CD4-positive, alpha-beta T cell (primary cell): Measurements from ENCODE around the gene ICA1. TPM values are rescaled to one million over a fixed set of nuclear protein-coding genes. Genes with fewer than 3 reads are reported as not detected.

Source experiments
- ATAC-seq: fragments of 200-7000 bp; cut with Tn5 transposase; one replicate; pipeline ENCODE4 v1.10.0; 2022; ENCODE audit warnings: mild to moderate bottlenecking; ENCODE audit not compliant: poor library complexity
- CTCF ChIA-PET: fragments of 350-600 bp; sonication (Branson Sonifier 250); formaldehyde crosslinking; loops from one replicate; lab custom pipeline; 2021; ENCODE audit warnings: antibody characterized with exemption, inconsistent platforms; lab: Charles Lee
- POLR2A ChIA-PET: fragments of 350-600 bp; sonication (Branson Sonifier 250); formaldehyde crosslinking; loops from one replicate; lab custom pipeline; 2021; ENCODE audit warnings: antibody characterized with exemption, inconsistent platforms; lab: Charles Lee
- DNase-seq, 14 experiments: peaks; one replicate each; pipeline ENCODE4 v3.0.0-alpha.2; 2013 to 2020; ENCODE audit warnings: mixed read lengths in 2 of 14
- H3K27ac ChIP-seq, 2 donors: one replicate each; pipeline versions ENCODE4 v1.5.1 to v1.7.0; 2013; ENCODE audit warnings: low read length in 2 of 2, low read depth in 1 of 2, mild to moderate bottlenecking in 1 of 2
- H3K27me3 ChIP-seq, 2 experiments: 1 replicate in 1 of 2; 2 replicates in 1 of 2; pipeline versions ENCODE4 v1.6.1 to v1.7.0; 2013; ENCODE audit warnings: low read length in 2 of 2, control low read depth in 1 of 2, mild to moderate bottlenecking in 1 of 2, moderate library complexity in 1 of 2; ENCODE audit not compliant: insufficient read depth in 2 of 2, control insufficient read depth in 1 of 2
- H3K36me3 ChIP-seq: one replicate; pipeline ENCODE4 v1.6.1; 2013; ENCODE audit warnings: low read length, control low read depth; ENCODE audit not compliant: insufficient read depth
- H3K4me1 ChIP-seq: one replicate; pipeline ENCODE4 v1.6.1; 2013; ENCODE audit warnings: low read length, control low read depth; ENCODE audit not compliant: insufficient read depth
- H3K4me3 ChIP-seq: one replicate; pipeline ENCODE4 v1.5.1; 2013; ENCODE audit warnings: mild to moderate bottlenecking, low read length, moderate library complexity
- H3K9me3 ChIP-seq, 2 experiments: 1 replicate in 1 of 2; 2 replicates in 1 of 2; pipeline versions ENCODE4 v1.6.1 to v1.7.0; 2013; ENCODE audit warnings: low read length in 2 of 2, mild to moderate bottlenecking in 2 of 2, control low read depth in 1 of 2, moderate library complexity in 1 of 2; ENCODE audit not compliant: control insufficient read depth in 1 of 2, insufficient read depth in 1 of 2
- H3K27ac Mint-ChIP-seq: one replicate; pipeline ENCODE4 v1.8.0; 2020; ENCODE audit warnings: mixed read lengths
- H3K27me3 Mint-ChIP-seq: one replicate; pipeline ENCODE4 v1.8.0; 2021; ENCODE audit warnings: mixed read lengths
- H3K36me3 Mint-ChIP-seq: one replicate; pipeline ENCODE4 v1.8.0; 2021; ENCODE audit warnings: low read depth, mixed read lengths
- H3K4me1 Mint-ChIP-seq: one replicate; pipeline ENCODE4 v1.8.0; 2021; ENCODE audit warnings: low read depth, mixed read lengths
- H3K4me3 Mint-ChIP-seq: one replicate; pipeline ENCODE4 v1.8.0; 2020; ENCODE audit warnings: mild to moderate bottlenecking, mixed read lengths
- H3K9me3 Mint-ChIP-seq: one replicate; pipeline ENCODE4 v1.8.0; 2020; ENCODE audit warnings: mixed read lengths
- intact Hi-C, 2 experiments: fragments of 100-400 bp; cut with DNase I in 1 of 2; cut with micrococcal nuclease in 1 of 2; formaldehyde crosslinking; loops; one replicate each; pipeline versions ENCODE4 v1.15.1 to v1.9.0; 2023 to 2025; cut with DNase I, micrococcal nuclease
- total RNA-seq, 174 experiments: library from RNA in 2 of 174; stranded (reverse) in 2 of 174; gene quantifications; one replicate each; pipeline ENCODE4 v1.2.3 and lab custom pipeline; 2021 to 2026
- TF ChIP-seq, protein P1 (sequence below): fragments of 200-600 bp; IDR thresholded peaks from one replicate; pipeline ENCODE4 v1.8.0; 2022; ENCODE audit warnings: antibody characterized with exemption, mild to moderate bottlenecking

Gene ICA1
- total RNA-seq, 2 experiments from 2014 or later, result 0.95 to 1.7 TPM

DNA sequence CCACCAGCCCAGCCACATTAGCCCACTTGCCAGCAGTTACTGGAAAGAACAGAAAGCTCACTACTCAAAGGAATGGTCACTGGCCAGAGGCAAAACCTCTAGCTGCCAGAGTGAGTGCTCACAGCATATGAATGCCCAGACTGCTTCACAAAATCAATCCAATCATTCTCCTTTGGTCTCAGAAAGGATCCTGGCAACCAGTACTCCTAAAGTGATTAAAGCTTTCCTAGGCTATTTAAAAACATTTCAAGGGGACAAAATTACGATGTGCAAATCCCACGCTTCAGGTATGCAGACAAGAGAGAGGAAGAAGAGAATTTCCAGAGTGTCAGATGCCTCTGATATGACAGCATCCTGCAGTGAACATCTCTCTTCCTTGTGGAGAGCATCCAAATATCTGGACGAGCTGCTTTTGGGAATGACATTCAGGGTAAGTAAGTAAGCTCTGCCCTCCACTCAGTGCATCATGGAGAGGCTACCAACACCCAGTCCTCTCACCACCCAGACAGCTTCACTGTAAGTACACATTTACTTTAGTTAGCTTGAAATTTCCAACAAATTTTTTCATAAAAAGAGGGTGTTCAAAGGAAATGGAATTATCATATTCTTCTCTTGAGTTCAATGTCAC lies 25.1 kb downstream of the ICA1 start:
- ChIA-PET POLR2A (no interaction called here), CTCF (no interaction called here)
- Mint-ChIP-seq H3K27me3 (peaks cover 22% of the 10 kb centered on the region), H3K27ac (no peak overlapping the region), H3K9me3 (peaks cover 4% of the 10 kb centered on the region), H3K4me3 (no peak overlapping the region), H3K4me1 (no peaks in the 10 kb centered on the region), H3K36me3 (no peaks in the 10 kb centered on the region)
- Histone ChIP-seq H3K27ac (no peak overlapping the region), H3K9me3 (no peaks in the 10 kb centered on the region), H3K4me1 (no peaks in the 10 kb centered on the region), H3K36me3 (no peaks in the 10 kb centered on the region), H3K27me3 (peaks cover 0 to 11% of the 10 kb centered on the region in 2 experiments), H3K4me3 (no peak overlapping the region)
- no peak for ATAC-seq
- no peak for DNase-seq
- TF ChIP-seq, protein P1, sequence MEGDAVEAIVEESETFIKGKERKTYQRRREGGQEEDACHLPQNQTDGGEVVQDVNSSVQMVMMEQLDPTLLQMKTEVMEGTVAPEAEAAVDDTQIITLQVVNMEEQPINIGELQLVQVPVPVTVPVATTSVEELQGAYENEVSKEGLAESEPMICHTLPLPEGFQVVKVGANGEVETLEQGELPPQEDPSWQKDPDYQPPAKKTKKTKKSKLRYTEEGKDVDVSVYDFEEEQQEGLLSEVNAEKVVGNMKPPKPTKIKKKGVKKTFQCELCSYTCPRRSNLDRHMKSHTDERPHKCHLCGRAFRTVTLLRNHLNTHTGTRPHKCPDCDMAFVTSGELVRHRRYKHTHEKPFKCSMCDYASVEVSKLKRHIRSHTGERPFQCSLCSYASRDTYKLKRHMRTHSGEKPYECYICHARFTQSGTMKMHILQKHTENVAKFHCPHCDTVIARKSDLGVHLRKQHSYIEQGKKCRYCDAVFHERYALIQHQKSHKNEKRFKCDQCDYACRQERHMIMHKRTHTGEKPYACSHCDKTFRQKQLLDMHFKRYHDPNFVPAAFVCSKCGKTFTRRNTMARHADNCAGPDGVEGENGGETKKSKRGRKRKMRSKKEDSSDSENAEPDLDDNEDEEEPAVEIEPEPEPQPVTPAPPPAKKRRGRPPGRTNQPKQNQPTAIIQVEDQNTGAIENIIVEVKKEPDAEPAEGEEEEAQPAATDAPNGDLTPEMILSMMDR, result no peak
- intact Hi-C loops, result no loop called here

DNA sequence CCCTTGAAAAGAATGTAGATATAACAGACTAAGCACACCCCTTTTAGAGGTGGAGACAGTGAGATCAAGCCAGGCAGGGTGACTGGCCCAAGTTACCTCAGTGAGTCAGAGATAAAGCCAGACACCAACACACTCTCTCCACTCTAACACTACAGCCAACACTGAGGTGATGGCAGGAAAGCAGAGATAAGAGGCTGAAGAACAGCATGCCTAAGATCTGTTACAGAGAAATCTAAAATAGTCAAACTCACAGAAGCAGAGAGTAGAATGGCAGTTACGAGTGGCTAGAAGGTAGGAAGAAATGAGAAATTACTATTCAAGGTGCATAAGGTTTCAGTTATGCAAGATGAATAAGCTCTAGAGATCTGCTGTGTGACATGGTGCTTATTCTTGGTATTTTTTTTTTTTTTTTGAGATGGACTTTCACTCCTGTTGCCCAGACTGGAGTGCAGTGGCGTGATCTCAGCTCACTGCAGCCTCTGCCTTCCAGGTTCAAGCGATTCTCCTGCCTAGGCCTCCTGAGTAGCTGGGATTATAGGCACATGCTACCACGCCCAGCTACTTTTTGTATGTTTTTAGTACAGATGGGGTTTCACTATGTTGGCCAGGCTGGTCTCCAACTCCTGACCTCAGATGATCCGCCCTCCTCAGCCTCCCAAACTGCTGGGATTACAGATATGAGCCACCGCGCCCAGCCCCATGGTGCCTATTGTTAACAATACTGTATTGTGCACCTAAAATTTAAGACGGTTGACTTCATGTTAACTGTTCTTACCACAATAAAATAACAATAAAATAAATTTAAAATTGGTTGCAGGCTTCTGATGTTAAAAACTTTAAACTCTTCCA lies 28.7 kb downstream of the ICA1 start:
- no peaks in the 10 kb centered on the region for H3K9me3 ChIP-seq
- CTCF ChIA-PET, result no interaction called here
- H3K4me3 ChIP-seq, result no peak overlapping the region
- Mint-ChIP-seq H3K9me3 (no peaks in the 10 kb centered on the region), H3K27me3 (peaks cover 16% of the 10 kb centered on the region), H3K4me3 (no peak overlapping the region), H3K4me1 (no peaks in the 10 kb centered on the region), H3K27ac (no peak overlapping the region), H3K36me3 (no peaks in the 10 kb centered on the region)
- no peaks in the 10 kb centered on the region for H3K4me1 ChIP-seq
- ATAC-seq, result no peak
- POLR2A ChIA-PET, result no interaction called here
- no peaks in the 10 kb centered on the region for H3K36me3 ChIP-seq
- DNase-seq, result no peak
- H3K27ac ChIP-seq, result no peak overlapping the region
- intact Hi-C loops, result no loop called here
- TF ChIP-seq, protein P1, result no peak
- peaks cover 0 to 8% of the 10 kb centered on the region in 2 experiments for H3K27me3 ChIP-seq

DNA sequence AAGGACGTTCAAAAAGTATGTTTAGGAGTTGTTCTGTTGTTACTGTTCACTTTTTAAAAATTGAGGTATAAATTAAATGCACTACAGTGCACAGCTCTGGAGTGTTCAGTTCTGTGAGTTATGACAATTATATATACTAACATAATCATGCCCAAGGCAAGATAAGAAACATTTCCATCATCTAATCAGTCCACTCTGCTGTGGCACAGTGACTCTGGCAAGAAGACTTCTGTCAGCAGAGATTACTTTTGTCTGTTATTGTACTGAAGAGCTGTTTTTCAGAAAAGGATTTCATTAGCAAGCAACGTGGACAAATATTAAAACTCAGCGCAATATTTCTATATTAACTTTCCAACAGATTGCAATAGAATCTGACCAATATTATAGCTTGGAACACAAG lies 32.0 kb downstream of the ICA1 start:
- H3K4me1 Mint-ChIP-seq, result peaks cover 4% of the 10 kb centered on the region
- Histone ChIP-seq H3K27me3 (peaks cover 0 to 9% of the 10 kb centered on the region in 2 experiments), H3K4me3 (no peak overlapping the region), H3K36me3 (no peaks in the 10 kb centered on the region), H3K9me3 (no peaks in the 10 kb centered on the region), H3K27ac (no peak overlapping the region), H3K4me1 (no peaks in the 10 kb centered on the region)
- ATAC-seq, result no peak
- ChIA-PET POLR2A (no interaction called here), CTCF (no interaction called here)
- H3K27me3 Mint-ChIP-seq, result peaks cover 26% of the 10 kb centered on the region
- no peaks in the 10 kb centered on the region for H3K36me3 Mint-ChIP-seq
- TF ChIP-seq, protein P1, result no peak
- no peak overlapping the region for H3K27ac Mint-ChIP-seq
- H3K9me3 Mint-ChIP-seq, result no peaks in the 10 kb centered on the region
- no peak overlapping the region for H3K4me3 Mint-ChIP-seq
- DNase-seq, result no peak
- intact Hi-C loops, result no loop called here
